Vagina (tissue), 2 donors: ENCODE data around the gene CRELD2. TPM values are rescaled to one million over a fixed set of nuclear protein-coding genes. Genes with fewer than 3 reads are reported as not detected.

Experiments
- DNase-seq, 2 donors: peaks; one replicate each; pipeline ENCODE4 v3.0.0-alpha.2; 2017; ENCODE audit errors: extremely low spot score in 2 of 2
- H3K27ac ChIP-seq: fragments of 200-600 bp; sonication (generic); one replicate; pipeline ENCODE4 v1.5.1; 2019
- H3K27me3 ChIP-seq: fragments of 200-600 bp; sonication (generic); one replicate; pipeline ENCODE4 v1.5.1; 2019
- H3K36me3 ChIP-seq, 2 donors: fragments of 200-600 bp; sonication (generic); one replicate each; pipeline ENCODE4 v1.5.1; 2017 to 2019
- H3K4me1 ChIP-seq: fragments of 200-600 bp; sonication (generic); one replicate; pipeline ENCODE4 v1.5.1; 2019
- H3K4me3 ChIP-seq, 2 donors: fragments of 200-600 bp; sonication (generic); 1 replicate in 1 of 2; 2 replicates in 1 of 2; pipeline ENCODE4 v1.5.1; 2016 to 2019
- H3K9me3 ChIP-seq: fragments of 200-600 bp; sonication (generic); one replicate; pipeline ENCODE4 v1.5.1; 2019
- POLR2A ChIP-seq, 2 donors: fragments of 450-650 bp; IDR thresholded peaks; one replicate each; pipeline ENCODE4 v1.6.1; 2017; ENCODE audit warnings: antibody characterized with exemption in 2 of 2, mild to moderate bottlenecking in 2 of 2, moderate library complexity in 2 of 2
- POLR2AphosphoS5 ChIP-seq, 2 donors: sonication (generic); formaldehyde crosslinking; IDR thresholded peaks; one replicate each; pipeline ENCODE4 v1.9.0; 2017; ENCODE audit warnings: antibody characterized with exemption in 2 of 2, mild to moderate bottlenecking in 2 of 2, low read depth in 1 of 2; ENCODE audit not compliant: insufficient read depth in 1 of 2
- intact Hi-C: fragments of 100-400 bp; cut with DNase I; formaldehyde crosslinking; loops from one replicate; pipeline ENCODE4 v1.15.1; 2023
- total RNA-seq: library from RNA; depleted of rRNA; stranded (reverse); fragments of >200 nt; gene quantifications from one replicate; pipeline ENCODE4 v1.2.3, GENCODE V29; 2016
- TF ChIP-seq, protein P1 (sequence below), 3 experiments: fragments of 450-650 bp in 2 of 3; fragments of 200-600 bp in 1 of 3; sonication (generic) in 1 of 3; IDR thresholded peaks; one replicate each; pipeline ENCODE4 v1.5.1; 2017 to 2019; ENCODE audit warnings: antibody characterized with exemption in 3 of 3, mild to moderate bottlenecking in 2 of 3, moderate library complexity in 2 of 3

Gene CRELD2
- total RNA-seq, 1 donor from 2014 or later = 34.4 TPM

DNA sequence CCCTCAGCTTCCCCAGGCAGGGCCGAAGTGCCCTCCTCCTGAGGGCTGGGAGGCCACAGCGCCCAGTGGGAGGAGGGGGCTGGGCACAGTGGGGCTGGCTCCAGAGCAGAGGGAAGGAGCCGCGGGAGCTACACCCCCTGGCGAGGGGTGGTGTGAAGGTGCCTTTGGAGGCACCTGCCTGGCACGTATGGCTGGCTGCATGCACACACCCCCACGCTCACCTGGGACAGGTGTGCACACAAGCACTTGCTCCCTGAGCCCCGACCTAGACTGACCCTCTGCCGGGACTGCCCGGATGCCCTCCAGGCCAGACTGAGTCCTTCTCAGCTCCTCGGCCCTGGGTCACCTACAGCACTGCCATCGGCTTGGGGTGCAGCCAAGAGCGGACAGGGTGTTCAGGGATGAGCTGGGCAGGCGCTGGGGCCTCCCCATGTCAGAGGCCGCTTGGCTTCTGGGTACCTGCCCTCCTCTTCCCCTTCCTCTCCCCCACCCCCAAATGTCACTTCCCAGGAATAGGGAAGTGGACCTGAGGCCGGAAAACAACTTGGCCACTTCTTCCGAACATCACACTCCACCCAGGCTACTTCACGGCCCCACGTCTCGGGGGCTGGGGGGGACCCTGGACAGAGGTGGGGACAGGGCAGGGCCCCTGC, 34.7 kb downstream of the CRELD2 start:
- intact Hi-C loops = no loop called here
- H3K36me3 ChIP-seq = no peaks in the 10 kb centered on the region
- H3K4me1 ChIP-seq = peaks cover 52% of the 10 kb centered on the region
- H3K27ac ChIP-seq = no peak overlapping the region
- H3K9me3 ChIP-seq = no peaks in the 10 kb centered on the region
- TF ChIP-seq POLR2AphosphoS5 (IDR thresholded peaks at IDR 0.05; ENCODE audit: insufficient read depth in 1 of 2, low read depth in 1 of 2) (no peak), POLR2A (IDR thresholded peaks at IDR 0.05) (no peak)
- TF ChIP-seq, protein P1, sequence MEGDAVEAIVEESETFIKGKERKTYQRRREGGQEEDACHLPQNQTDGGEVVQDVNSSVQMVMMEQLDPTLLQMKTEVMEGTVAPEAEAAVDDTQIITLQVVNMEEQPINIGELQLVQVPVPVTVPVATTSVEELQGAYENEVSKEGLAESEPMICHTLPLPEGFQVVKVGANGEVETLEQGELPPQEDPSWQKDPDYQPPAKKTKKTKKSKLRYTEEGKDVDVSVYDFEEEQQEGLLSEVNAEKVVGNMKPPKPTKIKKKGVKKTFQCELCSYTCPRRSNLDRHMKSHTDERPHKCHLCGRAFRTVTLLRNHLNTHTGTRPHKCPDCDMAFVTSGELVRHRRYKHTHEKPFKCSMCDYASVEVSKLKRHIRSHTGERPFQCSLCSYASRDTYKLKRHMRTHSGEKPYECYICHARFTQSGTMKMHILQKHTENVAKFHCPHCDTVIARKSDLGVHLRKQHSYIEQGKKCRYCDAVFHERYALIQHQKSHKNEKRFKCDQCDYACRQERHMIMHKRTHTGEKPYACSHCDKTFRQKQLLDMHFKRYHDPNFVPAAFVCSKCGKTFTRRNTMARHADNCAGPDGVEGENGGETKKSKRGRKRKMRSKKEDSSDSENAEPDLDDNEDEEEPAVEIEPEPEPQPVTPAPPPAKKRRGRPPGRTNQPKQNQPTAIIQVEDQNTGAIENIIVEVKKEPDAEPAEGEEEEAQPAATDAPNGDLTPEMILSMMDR (IDR thresholded peaks at IDR 0.05) = no peak
- no peak for DNase-seq
- H3K27me3 ChIP-seq = no peaks in the 10 kb centered on the region
- H3K4me3 ChIP-seq = no peak overlapping the region

GRCh38 chr22:49953680-49954344, 35.4 kb downstream of the CRELD2 start:
- TF ChIP-seq, protein P1 (IDR thresholded peaks at IDR 0.05) = no peak
- no peak for TF ChIP-seq POLR2A (IDR thresholded peaks at IDR 0.05)
- TF ChIP-seq POLR2AphosphoS5 (IDR thresholded peaks at IDR 0.05; ENCODE audit: insufficient read depth in 1 of 2, low read depth in 1 of 2) = no peak
- H3K36me3 ChIP-seq = no peaks in the 10 kb centered on the region
- intact Hi-C loops = no loop called here
- H3K4me1 ChIP-seq = peaks cover 50% of the 10 kb centered on the region
- DNase-seq = no peak
- H3K9me3 ChIP-seq = no peaks in the 10 kb centered on the region
- no peaks in the 10 kb centered on the region for H3K27me3 ChIP-seq
- H3K4me3 ChIP-seq = no peak overlapping the region
- no peak overlapping the region for H3K27ac ChIP-seq

DNA sequence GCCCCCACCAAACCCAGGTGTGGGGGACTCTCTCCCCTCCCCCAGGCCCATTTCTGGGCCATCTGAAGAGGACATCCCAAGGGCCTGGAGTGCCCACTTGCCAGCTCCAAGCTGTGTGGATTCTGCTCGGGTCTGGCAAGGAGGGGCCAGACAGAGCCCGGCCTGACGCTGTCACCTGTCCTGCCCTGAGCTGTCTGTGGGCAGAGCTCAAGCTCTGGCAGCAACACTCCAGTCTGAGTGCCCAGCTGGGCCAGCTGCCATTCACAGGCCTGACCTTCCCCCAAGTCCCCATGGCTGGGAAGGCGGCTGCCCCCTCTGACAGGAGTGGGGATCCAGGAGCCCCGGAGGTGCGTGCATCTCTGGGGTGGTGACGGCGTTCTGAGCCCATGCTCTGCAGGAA, 35.9 kb downstream of the CRELD2 start:
- H3K4me3 ChIP-seq = no peak overlapping the region
- H3K4me1 ChIP-seq = peaks cover 51% of the 10 kb centered on the region
- H3K27me3 ChIP-seq = no peaks in the 10 kb centered on the region
- no peak overlapping the region for H3K27ac ChIP-seq
- DNase-seq = no peak
- H3K36me3 ChIP-seq = no peaks in the 10 kb centered on the region
- no peaks in the 10 kb centered on the region for H3K9me3 ChIP-seq
- TF ChIP-seq, protein P1 (IDR thresholded peaks at IDR 0.05) = no peak
- intact Hi-C loops = no loop called here

GRCh38 chr22:49954991-49955580, 36.7 kb downstream of the CRELD2 start:
- peaks cover 50% of the 10 kb centered on the region for H3K4me1 ChIP-seq
- TF ChIP-seq POLR2AphosphoS5 (IDR thresholded peaks at IDR 0.05; ENCODE audit: insufficient read depth in 1 of 2, low read depth in 1 of 2) (no peak), POLR2A (IDR thresholded peaks at IDR 0.05) (no peak)
- TF ChIP-seq, protein P1 (IDR thresholded peaks at IDR 0.05) = no peak
- no peak for DNase-seq
- no peak overlapping the region for H3K4me3 ChIP-seq
- no peaks in the 10 kb centered on the region for H3K9me3 ChIP-seq
- no peaks in the 10 kb centered on the region for H3K27me3 ChIP-seq
- intact Hi-C loops = no loop called here
- H3K36me3 ChIP-seq = no peaks in the 10 kb centered on the region
- no peak overlapping the region for H3K27ac ChIP-seq
